Fibroblast of the aortic adventitia (primary cell): ENCODE data around the gene NTRK1. TPM values are rescaled to one million over a fixed set of nuclear protein-coding genes. Genes with fewer than 3 reads are reported as not detected.

ENCODE experiments used
- DNase-seq: peaks from one replicate; pipeline ENCODE4 v3.0.0-alpha.2; 2010; ENCODE audit warnings: low read depth
- H3K4me3 ChIP-seq: 2 replicates; pipeline ENCODE4 v1.5.1; 2011; ENCODE audit warnings: low read depth, mild to moderate bottlenecking, control low read depth, low read length, moderate library complexity
- CTCF ChIP-seq: IDR thresholded peaks from 2 replicates; pipeline ENCODE4 v1.5.1; 2011; ENCODE audit warnings: mild to moderate bottlenecking, low read length, control low read depth, inconsistent platforms; ENCODE audit not compliant: insufficient read depth
- total RNA-seq: library from RNA; depleted of rRNA; stranded (reverse); fragments of >200 nt; gene quantifications from 2 replicates; pipeline ENCODE4 v1.2.3, GENCODE V29; 2012; ENCODE audit warnings: low replicate concordance

The NTRK1 gene
- total RNA-seq, 1 donor = 0.09 TPM

- TF ChIP-seq CTCF = no peak
- no peak for DNase-seq
- no peak overlapping the region for H3K4me3 ChIP-seq
These were observed 21.9 kb downstream of the NTRK1 start for GRCh38 chr1:156882543-156882942.

- no peak for TF ChIP-seq CTCF
- DNase-seq = no peak
- no peak overlapping the region for H3K4me3 ChIP-seq
These were observed 23.3 kb downstream of the NTRK1 start for GRCh38 chr1:156883919-156884318.

- H3K4me3 ChIP-seq = no peak overlapping the region
- no peak for DNase-seq
- TF ChIP-seq CTCF = no peak
These were observed 24.0 kb downstream of the NTRK1 start for GRCh38 chr1:156884560-156885184.

- TF ChIP-seq CTCF = no peak
- H3K4me3 ChIP-seq = no peak overlapping the region
- DNase-seq = peak; percentile 25
These were observed 24.6 kb downstream of the NTRK1 start for GRCh38 chr1:156885314-156885713.

GRCh38 chr1:156885880-156886355 lies 25.3 kb downstream of the NTRK1 start:
- no peak for DNase-seq
- H3K4me3 ChIP-seq = no peak overlapping the region
- no peak for TF ChIP-seq CTCF

GRCh38 chr1:156886583-156887281 lies 26.1 kb downstream of the NTRK1 start:
- no peak for DNase-seq
- H3K4me3 ChIP-seq = no peak overlapping the region
- no peak for TF ChIP-seq CTCF

- no peak for DNase-seq
- H3K4me3 ChIP-seq = no peak overlapping the region
- TF ChIP-seq CTCF = no peak
These were observed 26.7 kb downstream of the NTRK1 start for GRCh38 chr1:156887317-156887716.
